GM11168 (cell line): ENCODE results near the gene HOXA11.

Experiments
- in situ Hi-C: fragments of 300-500 bp; cut with MboI; formaldehyde crosslinking; loops from one replicate; pipeline ENCODE4 v1.12.0; 2022; ENCODE audit warnings: low sequenced_read_pairs; ENCODE audit not compliant: unreplicated experiment

The HOXA11 gene

GRCh38 chr7:27173511-27173955 lies 11.5 kb downstream of the HOXA11 start:
- in situ Hi-C loops, result no loop called here

- in situ Hi-C loops, result no loop called here
Measured at GRCh38 chr7:27172823-27173510, 12.1 kb downstream of the HOXA11 start.

GRCh38 chr7:27172315-27172774 lies 12.7 kb downstream of the HOXA11 start:
- in situ Hi-C loops, result no loop called here

GRCh38 chr7:27171637-27172314 lies 13.3 kb downstream of the HOXA11 start:
- in situ Hi-C loops, result no loop called here

GRCh38 chr7:27171325-27171636 lies 13.8 kb downstream of the HOXA11 start:
- in situ Hi-C loops, result no loop called here

GRCh38 chr7:27170426-27171324 lies 14.4 kb downstream of the HOXA11 start:
- in situ Hi-C loops, result no loop called here

- in situ Hi-C loops, result no loop called here
Measured at GRCh38 chr7:27169658-27170425, 15.2 kb downstream of the HOXA11 start.

- in situ Hi-C loops, result no loop called here
Measured at GRCh38 chr7:27168265-27168947, 16.6 kb downstream of the HOXA11 start.

- in situ Hi-C loops, result no loop called here
Measured at GRCh38 chr7:27167916-27168264, 17.1 kb downstream of the HOXA11 start.

- in situ Hi-C loops, result no loop called here
Measured at GRCh38 chr7:27166531-27167505, 18.2 kb downstream of the HOXA11 start.

GRCh38 chr7:27165996-27166530 lies 19.0 kb downstream of the HOXA11 start:
- in situ Hi-C loops, result no loop called here

GRCh38 chr7:27165089-27165995 lies 19.7 kb downstream of the HOXA11 start, which contains the start of gene HOXA9:
Gene HOXA9, minus strand, starts transcription at chr7:27165537. Its CDS starts 80 bp downstream, at chr7:27165457.
- in situ Hi-C loops, result no loop called here

GRCh38 chr7:27164367-27165088 lies 20.5 kb downstream of the HOXA11 start:
- in situ Hi-C loops, result no loop called here

- in situ Hi-C loops, result no loop called here
Measured at GRCh38 chr7:27164045-27164366, 21.0 kb downstream of the HOXA11 start.

GRCh38 chr7:27163288-27164044 lies 21.6 kb downstream of the HOXA11 start:
- in situ Hi-C loops, result no loop called here
